HG03139 (cell line): ENCODE measurements around the gene TECTB.

Source experiments
- ATAC-seq: cut with Tn5 transposase; IDR thresholded peaks from one replicate; pipeline ENCODE4 v1.9.1; 2021; ENCODE audit not compliant: unreplicated experiment

The TECTB gene

DNA sequence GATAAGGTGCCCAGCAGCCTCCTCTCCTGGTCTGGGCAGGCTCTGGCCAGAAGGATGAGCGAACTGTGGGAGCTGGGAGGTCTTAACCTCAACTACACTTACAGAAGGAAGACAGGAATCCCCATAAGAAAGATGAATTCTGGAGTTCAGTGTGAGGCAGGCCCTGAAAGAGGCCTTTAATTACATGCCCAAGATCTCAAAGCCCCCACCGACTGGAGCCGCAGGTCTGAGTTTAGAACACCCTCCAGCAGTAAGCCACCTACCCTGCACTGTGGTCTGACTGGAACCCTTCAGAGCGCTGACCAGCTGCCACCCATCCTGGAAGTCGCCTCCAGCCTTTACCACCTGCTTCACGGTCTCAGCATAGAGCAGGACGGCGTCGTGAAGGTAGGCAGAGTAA is 62.5 kb downstream of the TECTB start:
- no peak for ATAC-seq

DNA sequence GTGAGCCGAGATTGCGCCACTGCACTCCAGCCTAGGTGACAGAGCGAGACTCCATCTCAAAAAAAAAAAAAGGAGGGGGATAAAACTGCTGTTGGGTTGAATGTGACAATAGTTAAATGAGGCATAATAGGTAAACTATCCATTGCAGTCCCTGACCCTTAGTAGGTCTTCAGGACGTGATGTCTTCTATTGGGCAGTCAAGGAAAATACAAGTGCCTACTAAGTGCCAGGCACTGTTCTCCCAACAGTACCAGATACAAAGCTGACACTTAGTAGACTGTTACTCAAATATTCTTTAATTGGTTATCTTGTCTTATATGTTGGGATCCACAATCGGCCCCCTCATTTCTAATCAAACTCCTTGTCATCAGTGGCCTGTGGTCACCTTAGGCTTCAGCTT is 63.6 kb downstream of the TECTB start:
- ATAC-seq, result no peak

- no peak for ATAC-seq
Measured at GRCh38 chr10:112347709-112348671, 64.8 kb downstream of the TECTB start.

GRCh38 chr10:112348759-112349158 is 65.6 kb downstream of the TECTB start:
- no peak for ATAC-seq

GRCh38 chr10:112349521-112350085 is 66.4 kb downstream of the TECTB start:
- ATAC-seq, result no peak

DNA sequence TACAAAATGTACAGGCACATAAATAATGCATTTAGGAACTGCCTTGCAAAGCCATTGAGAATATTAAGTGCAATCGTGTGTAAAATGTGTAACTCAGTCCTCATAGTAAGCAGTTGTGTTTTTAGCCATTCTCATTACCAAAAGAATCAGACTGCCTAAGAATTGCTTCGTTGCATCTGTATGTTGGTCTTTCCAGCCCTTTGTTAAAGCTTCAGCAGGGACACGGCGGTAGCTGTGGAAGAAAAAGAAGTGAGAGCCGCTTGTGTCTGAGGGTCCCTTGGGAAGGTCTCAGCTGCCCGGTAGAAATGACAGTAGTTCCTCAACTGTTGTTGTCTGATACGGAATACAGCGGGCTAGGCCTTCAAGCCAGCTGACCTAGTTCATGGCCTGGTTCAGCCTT is 67.9 kb downstream of the TECTB start:
- ATAC-seq, result no peak

DNA sequence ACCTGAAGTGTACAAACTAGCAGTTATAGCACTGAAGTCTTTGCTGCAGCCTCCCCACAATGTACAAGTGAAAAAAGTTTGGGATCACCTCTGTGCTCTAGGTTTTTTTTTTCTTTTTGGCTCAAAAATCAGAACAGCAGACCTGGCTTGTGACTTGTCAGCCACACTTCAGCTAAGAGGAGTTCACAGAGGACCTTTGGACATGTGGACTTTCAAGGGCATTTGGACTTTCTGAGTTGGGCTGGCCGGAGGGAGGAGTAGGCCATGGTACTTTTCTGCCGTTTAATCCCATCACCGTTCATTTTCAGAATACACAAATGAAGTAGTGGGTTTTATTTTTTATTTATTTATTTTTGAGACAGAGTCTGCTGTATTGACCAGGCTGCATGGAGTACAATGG is 68.8 kb downstream of the TECTB start:
- no peak for ATAC-seq

DNA sequence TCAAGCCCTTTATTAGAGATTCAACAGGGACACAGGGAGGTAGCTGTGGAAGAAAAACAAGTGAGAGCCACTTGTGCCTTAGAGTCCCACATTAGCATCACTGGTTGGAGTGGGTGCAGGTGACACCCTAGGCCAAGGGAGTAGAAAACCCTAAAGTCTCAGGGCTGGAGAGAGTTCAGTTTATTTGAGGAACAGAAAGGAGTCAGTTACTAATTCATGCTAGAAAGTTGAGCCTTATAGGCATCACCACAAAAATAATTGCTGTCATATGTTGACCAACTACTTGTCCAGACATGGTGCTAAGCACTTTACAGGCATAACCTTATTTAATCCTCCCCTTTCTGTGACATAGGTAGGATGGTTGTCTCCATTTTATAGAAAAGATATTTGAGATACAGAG is 69.8 kb downstream of the TECTB start:
- no peak for ATAC-seq
